Panc1 (cell line): Measurements from ENCODE around the gene MGAT1. TPM values are rescaled to one million over a fixed set of nuclear protein-coding genes. Genes with fewer than 3 reads are reported as not detected.

Experiments
- ATAC-seq: fragments of 200-7000 bp; cut with Tn5 transposase; 2 replicates; pipeline ENCODE4 v1.9.1; 2020; ENCODE audit warnings: mild to moderate bottlenecking, moderate library complexity
- Bru-seq: library from RNA; stranded (reverse); fragments of 400-500 nt; gene quantifications from one replicate; lab custom pipeline; 2021; lab: Mats Ljungman, UMichigan
- BruChase-seq, 2 experiments: library from RNA; stranded (reverse); fragments of 400-500 nt; gene quantifications; one replicate each; lab custom pipeline; 2021; lab: Mats Ljungman, UMichigan
- BruUV-seq: library from RNA; stranded (reverse); fragments of 400-500 nt; replicated peaks from 2 replicates; lab custom pipeline; 2021; lab: Mats Ljungman, UMichigan
- CTCF ChIA-PET: fragments of 300-600 bp; sonication (Branson Sonifier 250); formaldehyde crosslinking; loops from one replicate; lab custom pipeline; 2022; ENCODE audit warnings: antibody characterized with exemption; lab: Charles Lee
- POLR2A ChIA-PET: fragments of 300-600 bp; sonication (Branson Sonifier 250); formaldehyde crosslinking; loops from one replicate; lab custom pipeline; 2022; ENCODE audit warnings: antibody characterized with exemption; lab: Charles Lee
- DNase-seq: peaks from one replicate; pipeline ENCODE4 v3.0.0-alpha.2; 2010; ENCODE audit warnings: low read depth, low spot score
- H3K27ac ChIP-seq: 2 replicates; pipeline ENCODE4 v1.5.1; 2011; ENCODE audit warnings: mild to moderate bottlenecking, low read length, inconsistent platforms
- H3K27me3 ChIP-seq: fragments of 200-500 bp; sonication (Bioruptor generic); 2 replicates; pipeline ENCODE4 v1.6.0; 2014; ENCODE audit warnings: low read length, inconsistent platforms; ENCODE audit not compliant: control insufficient read depth, insufficient read depth
- H3K36me3 ChIP-seq: fragments of 200-500 bp; sonication (Bioruptor generic); 2 replicates; pipeline ENCODE4 v1.5.1; 2014; ENCODE audit warnings: inconsistent platforms, mild to moderate bottlenecking, low read length, moderate library complexity; ENCODE audit not compliant: control insufficient read depth, insufficient read depth
- H3K4me1 ChIP-seq: 2 replicates; pipeline ENCODE4 v1.5.1; 2011; ENCODE audit warnings: inconsistent platforms, mild to moderate bottlenecking, low read length, moderate library complexity; ENCODE audit not compliant: control insufficient read depth, insufficient read depth
- H3K4me3 ChIP-seq, 2 experiments: 2 replicates each; pipeline ENCODE4 v1.5.1; 2011 to 2012; ENCODE audit warnings: low read depth in 2 of 2, low read length in 2 of 2, mild to moderate bottlenecking in 2 of 2, inconsistent platforms in 1 of 2, moderate library complexity in 1 of 2
- H3K9me3 ChIP-seq: fragments of 200-500 bp; sonication (Bioruptor generic); 2 replicates; pipeline ENCODE4 v1.5.1; 2014; ENCODE audit warnings: low read depth, mild to moderate bottlenecking, inconsistent platforms, low read length, moderate library complexity; ENCODE audit not compliant: control insufficient read depth, insufficient read depth
- POLR2AphosphoS5 ChIP-seq: IDR thresholded peaks from 2 replicates; pipeline ENCODE4 v1.6.1; 2012; ENCODE audit warnings: mild to moderate bottlenecking, low read depth, low read length, moderate library complexity
- SIN3A ChIP-seq: IDR thresholded peaks from 2 replicates; pipeline ENCODE4 v1.6.1; 2012; ENCODE audit warnings: low read depth, mild to moderate bottlenecking, low read length, moderate library complexity, borderline replicate concordance; ENCODE audit not compliant: insufficient read depth
- TCF7L2 ChIP-seq: IDR thresholded peaks from 2 replicates; pipeline ENCODE4 v1.6.1; 2011; ENCODE audit warnings: mild to moderate bottlenecking, low read depth, low read length, inconsistent platforms
- in situ Hi-C: cut with HindIII; loops from 2 replicates; pipeline ENCODE4 v1.10.0; 2016; ENCODE audit warnings: low sequenced_read_pairs, low pct_unique_long_range_greater_than_20kb
- intact Hi-C: fragments of 100-400 bp; cut with micrococcal nuclease; formaldehyde crosslinking; loops from one replicate; pipeline ENCODE4 v1.10.0; 2022; ENCODE audit not compliant: unreplicated experiment
- long read RNA-seq: library from polyadenylated mRNA; unstranded; transcript quantifications from one replicate; pipeline ENCODE4 v2.0.0, GENCODE V29; 2021; ENCODE audit not compliant: unreplicated experiment
- polyA plus RNA-seq: library from polyadenylated mRNA; unstranded; fragments of >200 nt; gene quantifications from one replicate; pipeline ENCODE4 v1.2.1, GENCODE V29; 2012; ENCODE audit warnings: missing spikeins; ENCODE audit not compliant: insufficient read length
- total RNA-seq: library from RNA; stranded (reverse); gene quantifications from one replicate; pipeline ENCODE4 v1.2.1, GENCODE V29; 2021; ENCODE audit not compliant: unreplicated experiment
- TF ChIP-seq, protein P1 (sequence below), 2 experiments: IDR thresholded peaks; 2 replicates each; pipeline ENCODE4 v1.6.1; 2011 to 2012; ENCODE audit warnings: low read depth in 2 of 2, control low read depth in 1 of 2, low read length in 1 of 2, mild to moderate bottlenecking in 1 of 2, moderate library complexity in 1 of 2; ENCODE audit not compliant: insufficient read depth in 1 of 2
- TF ChIP-seq, protein P2 (sequence below): fragments of 450-650 bp; IDR thresholded peaks from 2 replicates; pipeline ENCODE4 v1.5.1; 2017; ENCODE audit warnings: mild to moderate bottlenecking

MGAT1 gene
- total RNA-seq (113 TPM), Bru-seq, nascent RNA (percentile 78 among the genes with signal in this experiment), BruChase-seq, experiment 1, labeled RNA remaining after a 2-hour chase (percentile 84 among the genes with signal in this experiment), BruChase-seq, experiment 2, labeled RNA remaining after a 6-hour chase (percentile 90 among the genes with signal in this experiment)
- polyA plus RNA-seq, result 116 TPM
- long read RNA-seq, transcript MGAT1-201 (2 exons, 2,761 nt), result major isoform, 117 of 292 reads
- long read RNA-seq, transcript MGAT1-203 (3 exons, 3,077 nt), result minor isoform, 37 of 292 reads
- long read RNA-seq, partial matches to known transcripts, result 6 of 292 reads
- long read RNA-seq, other reads (novel, unspliced or antisense), result 128 of 292 reads

- in situ Hi-C loops (no loop called here), intact Hi-C loops (loop anchor here (10.0 kb wide), 1 partner anchor 382 kb away; no protein-coding TSS in a partner anchor)
- TF ChIP-seq, protein P1, sequence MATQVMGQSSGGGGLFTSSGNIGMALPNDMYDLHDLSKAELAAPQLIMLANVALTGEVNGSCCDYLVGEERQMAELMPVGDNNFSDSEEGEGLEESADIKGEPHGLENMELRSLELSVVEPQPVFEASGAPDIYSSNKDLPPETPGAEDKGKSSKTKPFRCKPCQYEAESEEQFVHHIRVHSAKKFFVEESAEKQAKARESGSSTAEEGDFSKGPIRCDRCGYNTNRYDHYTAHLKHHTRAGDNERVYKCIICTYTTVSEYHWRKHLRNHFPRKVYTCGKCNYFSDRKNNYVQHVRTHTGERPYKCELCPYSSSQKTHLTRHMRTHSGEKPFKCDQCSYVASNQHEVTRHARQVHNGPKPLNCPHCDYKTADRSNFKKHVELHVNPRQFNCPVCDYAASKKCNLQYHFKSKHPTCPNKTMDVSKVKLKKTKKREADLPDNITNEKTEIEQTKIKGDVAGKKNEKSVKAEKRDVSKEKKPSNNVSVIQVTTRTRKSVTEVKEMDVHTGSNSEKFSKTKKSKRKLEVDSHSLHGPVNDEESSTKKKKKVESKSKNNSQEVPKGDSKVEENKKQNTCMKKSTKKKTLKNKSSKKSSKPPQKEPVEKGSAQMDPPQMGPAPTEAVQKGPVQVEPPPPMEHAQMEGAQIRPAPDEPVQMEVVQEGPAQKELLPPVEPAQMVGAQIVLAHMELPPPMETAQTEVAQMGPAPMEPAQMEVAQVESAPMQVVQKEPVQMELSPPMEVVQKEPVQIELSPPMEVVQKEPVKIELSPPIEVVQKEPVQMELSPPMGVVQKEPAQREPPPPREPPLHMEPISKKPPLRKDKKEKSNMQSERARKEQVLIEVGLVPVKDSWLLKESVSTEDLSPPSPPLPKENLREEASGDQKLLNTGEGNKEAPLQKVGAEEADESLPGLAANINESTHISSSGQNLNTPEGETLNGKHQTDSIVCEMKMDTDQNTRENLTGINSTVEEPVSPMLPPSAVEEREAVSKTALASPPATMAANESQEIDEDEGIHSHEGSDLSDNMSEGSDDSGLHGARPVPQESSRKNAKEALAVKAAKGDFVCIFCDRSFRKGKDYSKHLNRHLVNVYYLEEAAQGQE (IDR thresholded peaks at IDR 0.05; ENCODE audit: insufficient read depth in 1 of 2, low read depth in 2 of 2, low read length in 1 of 2), result no peak
- no peak for TF ChIP-seq TCF7L2
- TF ChIP-seq SIN3A, result 0 out of 2 replicates have a peak, but pooled peaks have one; percentile 59
- TF ChIP-seq, protein P2, sequence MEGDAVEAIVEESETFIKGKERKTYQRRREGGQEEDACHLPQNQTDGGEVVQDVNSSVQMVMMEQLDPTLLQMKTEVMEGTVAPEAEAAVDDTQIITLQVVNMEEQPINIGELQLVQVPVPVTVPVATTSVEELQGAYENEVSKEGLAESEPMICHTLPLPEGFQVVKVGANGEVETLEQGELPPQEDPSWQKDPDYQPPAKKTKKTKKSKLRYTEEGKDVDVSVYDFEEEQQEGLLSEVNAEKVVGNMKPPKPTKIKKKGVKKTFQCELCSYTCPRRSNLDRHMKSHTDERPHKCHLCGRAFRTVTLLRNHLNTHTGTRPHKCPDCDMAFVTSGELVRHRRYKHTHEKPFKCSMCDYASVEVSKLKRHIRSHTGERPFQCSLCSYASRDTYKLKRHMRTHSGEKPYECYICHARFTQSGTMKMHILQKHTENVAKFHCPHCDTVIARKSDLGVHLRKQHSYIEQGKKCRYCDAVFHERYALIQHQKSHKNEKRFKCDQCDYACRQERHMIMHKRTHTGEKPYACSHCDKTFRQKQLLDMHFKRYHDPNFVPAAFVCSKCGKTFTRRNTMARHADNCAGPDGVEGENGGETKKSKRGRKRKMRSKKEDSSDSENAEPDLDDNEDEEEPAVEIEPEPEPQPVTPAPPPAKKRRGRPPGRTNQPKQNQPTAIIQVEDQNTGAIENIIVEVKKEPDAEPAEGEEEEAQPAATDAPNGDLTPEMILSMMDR, result no peak
- TF ChIP-seq POLR2AphosphoS5, result peak; percentile 79
- Histone ChIP-seq H3K4me3 (peak within 1 kb of the TSS; percentile 71 to 92), H3K27me3 (no peaks in the 10 kb centered on the region), H3K36me3 (no peaks in the 10 kb centered on the region; the same call in 1 of the 2 replicates), H3K9me3 (no peaks in the 10 kb centered on the region), H3K27ac (peak within 1 kb of the TSS; percentile 85), H3K4me1 (peaks cover 52% of the 10 kb centered on the region)
- ChIA-PET CTCF (interaction anchor here (0.6 to 1.4 kb wide), 3 partner anchors 18 to 365 kb away, joined by 3 to 6 read pairs (median 5); no protein-coding TSS in a partner anchor), POLR2A (no interaction called here)
- BruUV-seq, result no TSS peak
- peak; percentile 89 for ATAC-seq
- DNase-seq, result no peak
Observed at GRCh38 chr5:180802325-180803180, at the start of gene MGAT1. Gene MGAT1 (minus strand): TSS chr5:180802806. CDS start chr5:180792971, 9,835 bp downstream.

DNA sequence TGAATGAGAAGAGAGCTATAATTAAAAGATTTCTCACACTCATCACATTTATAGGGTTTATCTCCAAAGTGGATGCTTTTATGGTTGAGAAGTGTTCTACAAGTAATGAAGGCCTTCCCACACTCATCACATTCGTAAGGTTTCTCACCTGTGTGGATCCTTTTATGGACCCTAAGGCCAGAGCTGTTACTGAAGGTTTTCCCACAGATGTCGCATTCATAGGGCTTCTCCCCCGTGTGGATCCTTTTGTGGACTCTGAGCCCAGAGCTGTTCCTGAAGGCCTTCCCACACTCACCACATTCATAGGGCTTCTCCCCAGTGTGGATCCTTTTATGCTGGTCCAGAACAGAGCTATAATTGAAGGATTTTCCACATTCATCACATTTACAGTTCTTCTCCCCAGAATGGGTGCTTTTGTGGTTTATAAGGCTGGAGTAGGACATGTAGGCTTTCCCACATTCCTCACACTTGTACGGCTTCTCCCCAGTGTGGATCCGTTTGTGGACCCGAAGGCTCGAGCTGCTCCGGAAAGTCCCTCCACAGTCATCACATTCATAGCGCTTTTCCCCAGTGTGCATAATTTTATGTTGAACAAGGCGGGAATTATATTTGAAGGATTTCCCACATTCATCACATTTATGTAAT, 48.0 kb upstream of the MGAT1 start:
- BruUV-seq, result no TSS peak
- DNase-seq (no peak), ATAC-seq (no peak)
- intact Hi-C loops, result no loop called here
- H3K9me3 ChIP-seq, result peaks cover 85% of the 10 kb centered on the region
- H3K27ac ChIP-seq, result no peak overlapping the region
- TF ChIP-seq TCF7L2 (no peak), POLR2AphosphoS5 (no peak), SIN3A (no peak)
- TF ChIP-seq, protein P1 (IDR thresholded peaks at IDR 0.05; ENCODE audit: insufficient read depth in 1 of 2, low read depth in 2 of 2, low read length in 1 of 2), result no peak
- H3K4me3 ChIP-seq, result no peak overlapping the region
- ChIA-PET POLR2A (interaction anchor here (0.6 kb wide), 1 partner anchor 357 kb away, joined by 10 read pairs; no protein-coding TSS in a partner anchor), CTCF (no interaction called here)
- no peaks in the 10 kb centered on the region for H3K4me1 ChIP-seq
- no peaks in the 10 kb centered on the region for H3K27me3 ChIP-seq
- H3K36me3 ChIP-seq, result peaks cover 5% of the 10 kb centered on the region; the same call in 1 of the 2 replicates
- in situ Hi-C loops, result no loop called here
